Naive thymus-derived CD8-positive, alpha-beta T cell (primary cell): Measurements from ENCODE around the gene LYSMD4. TPM values are rescaled to one million over a fixed set of nuclear protein-coding genes. Genes with fewer than 3 reads are reported as not detected.
"Not testable (repeated sequence)": the region's sequence is repeated elsewhere in the genome, so short reads cannot be mapped to it uniquely, and the experiment has no call there.

Experiments
- ATAC-seq, 2 donors: fragments of 150-1000 bp; cut with Tn5 transposase in 1 of 2; sonication (Bioruptor Pico), chemical (Tn5 transposase) in 1 of 2; 1 replicate in 1 of 2; 2 replicates in 1 of 2; pipeline ENCODE4 v1.10.0; 2021; ENCODE audit warnings: mild to moderate bottlenecking in 2 of 2, moderate library complexity in 2 of 2
- POLR2A ChIA-PET: fragments of 350-600 bp; sonication (Branson Sonifier 250); formaldehyde crosslinking; loops from one replicate; lab custom pipeline; 2021; ENCODE audit warnings: antibody characterized with exemption; lab: Charles Lee
- DNase-seq, 10 donors: peaks; one replicate each; pipeline versions ENCODE4 v3.0.0 to v3.0.0-alpha.2; 2020 to 2022
- H3K27ac Mint-ChIP-seq, 10 donors: one replicate each; pipeline ENCODE4 v1.8.0; 2020 to 2022; ENCODE audit warnings: mild to moderate bottlenecking in 10 of 10, mixed read lengths in 10 of 10, moderate library complexity in 4 of 10, inconsistent platforms in 1 of 10
- H3K27me3 Mint-ChIP-seq, 5 donors: one replicate each; pipeline ENCODE4 v1.8.0; 2021 to 2022; ENCODE audit warnings: mixed read lengths in 5 of 5
- H3K36me3 Mint-ChIP-seq, 3 donors: one replicate each; pipeline ENCODE4 v1.8.0; 2020 to 2022; ENCODE audit warnings: mixed read lengths in 3 of 3, mild to moderate bottlenecking in 2 of 3, inconsistent platforms in 1 of 3
- H3K4me1 Mint-ChIP-seq, 4 donors: one replicate each; pipeline ENCODE4 v1.8.0; 2021 to 2022; ENCODE audit warnings: mixed read lengths in 4 of 4
- H3K4me3 Mint-ChIP-seq, 10 donors: one replicate each; pipeline ENCODE4 v1.8.0; 2020 to 2022; ENCODE audit warnings: mild to moderate bottlenecking in 10 of 10, mixed read lengths in 10 of 10, moderate library complexity in 6 of 10, inconsistent platforms in 1 of 10
- H3K9me3 Mint-ChIP-seq, 9 donors: one replicate each; pipeline ENCODE4 v1.8.0; 2020 to 2022; ENCODE audit warnings: mixed read lengths in 9 of 9, mild to moderate bottlenecking in 3 of 9, inconsistent platforms in 1 of 9, moderate library complexity in 1 of 9
- polyA plus RNA-seq, 3 donors: library from polyadenylated mRNA; unstranded; fragments of 300-500 nt; fragmentation: Illumina TruSeq; gene quantifications; one replicate each; pipeline ENCODE4 v1.2.3, GENCODE V29; 2021
- total RNA-seq, 8 experiments: library from RNA in 2 of 8; stranded (reverse) in 2 of 8; gene quantifications; one replicate each; pipeline ENCODE4 v1.2.3 and lab custom pipeline; 2021 to 2026

Gene LYSMD4
- total and polyA plus RNA-seq, 5 experiments from 2014 or later, result 2.4 to 17.4 (median 5.2) TPM

GRCh38 chr15:99744142-99744541, 10.9 kb upstream of the LYSMD4 start:
- no peak for DNase-seq
- POLR2A ChIA-PET, result no interaction called here
- Mint-ChIP-seq H3K36me3 (no peaks in the 10 kb centered on the region), H3K27ac (peak overlapping the region in 1 of 10 donors; percentile 67), H3K27me3 (peaks cover 0 to 3% (median 0%) of the 10 kb centered on the region in 5 donors), H3K4me3 (no peak overlapping the region), H3K4me1 (peaks cover 0 to 1% (median 0%) of the 10 kb centered on the region in 4 donors), H3K9me3 (no peaks in the 10 kb centered on the region)
- ATAC-seq, result no peak

GRCh38 chr15:99741835-99742234, 8.6 kb upstream of the LYSMD4 start:
- no peak overlapping the region for H3K4me3 Mint-ChIP-seq
- no peaks in the 10 kb centered on the region for H3K27me3 Mint-ChIP-seq
- H3K9me3 Mint-ChIP-seq, result no peaks in the 10 kb centered on the region
- DNase-seq (no peak), ATAC-seq (no peak)
- peak overlapping the region in 1 of 10 donors; percentile 57 for H3K27ac Mint-ChIP-seq
- H3K36me3 Mint-ChIP-seq, result no peaks in the 10 kb centered on the region
- peaks cover 0 to 4% (median 0%) of the 10 kb centered on the region in 4 donors for H3K4me1 Mint-ChIP-seq
- POLR2A ChIA-PET, result no interaction called here

- Mint-ChIP-seq H3K4me3 (no peak overlapping the region), H3K27me3 (no peaks in the 10 kb centered on the region), H3K27ac (no peak overlapping the region), H3K4me1 (peaks cover 5 to 9% (median 6%) of the 10 kb centered on the region in 4 donors), H3K9me3 (no peaks in the 10 kb centered on the region), H3K36me3 (no peaks in the 10 kb centered on the region)
- DNase-seq (no peak), ATAC-seq (no peak)
- POLR2A ChIA-PET, result no interaction called here
Measured at GRCh38 chr15:99738021-99738847, 5.0 kb upstream of the LYSMD4 start.

GRCh38 chr15:99736702-99737101, 3.5 kb upstream of the LYSMD4 start:
- H3K36me3 Mint-ChIP-seq, result no peaks in the 10 kb centered on the region
- no peaks in the 10 kb centered on the region for H3K27me3 Mint-ChIP-seq
- peaks cover 6 to 17% (median 14%) of the 10 kb centered on the region in 4 donors for H3K4me1 Mint-ChIP-seq
- no peaks in the 10 kb centered on the region for H3K9me3 Mint-ChIP-seq
- no peak overlapping the region for H3K4me3 Mint-ChIP-seq
- ATAC-seq, result no peak
- no peak overlapping the region for H3K27ac Mint-ChIP-seq
- no peak for DNase-seq
- POLR2A ChIA-PET, result no interaction called here

DNA sequence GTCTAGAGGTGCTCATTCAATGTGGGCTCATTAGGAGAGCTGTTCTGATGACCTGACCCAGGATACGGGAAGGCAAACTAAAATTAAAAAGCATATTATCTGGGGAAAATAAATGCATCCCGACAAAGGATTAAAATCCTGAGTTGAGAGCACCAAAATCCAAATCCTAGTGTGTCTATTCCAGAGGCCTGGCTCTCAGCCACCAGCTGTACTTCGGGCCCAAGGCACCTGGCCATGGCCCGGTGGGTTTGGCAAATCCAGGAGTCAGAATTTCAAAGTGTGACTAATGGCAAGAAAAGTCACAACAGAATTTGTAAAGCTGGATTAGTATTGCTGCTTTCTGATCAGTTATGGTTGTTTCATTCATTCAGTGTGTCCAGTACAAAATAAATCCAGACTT, 2.6 kb upstream of the LYSMD4 start:
- POLR2A ChIA-PET, result interaction anchor here (0.6 kb wide), 1 partner anchor 1392 kb away, joined by 3 read pairs; no protein-coding TSS in a partner anchor
- Mint-ChIP-seq H3K4me3 (no peak overlapping the region), H3K27me3 (no peaks in the 10 kb centered on the region), H3K27ac (peak overlapping the region in 1 of 10 donors; percentile 76), H3K36me3 (no peaks in the 10 kb centered on the region), H3K4me1 (peaks cover 9 to 21% (median 17%) of the 10 kb centered on the region in 4 donors), H3K9me3 (no peaks in the 10 kb centered on the region)
- no peak for DNase-seq
- ATAC-seq, result no peak

DNA sequence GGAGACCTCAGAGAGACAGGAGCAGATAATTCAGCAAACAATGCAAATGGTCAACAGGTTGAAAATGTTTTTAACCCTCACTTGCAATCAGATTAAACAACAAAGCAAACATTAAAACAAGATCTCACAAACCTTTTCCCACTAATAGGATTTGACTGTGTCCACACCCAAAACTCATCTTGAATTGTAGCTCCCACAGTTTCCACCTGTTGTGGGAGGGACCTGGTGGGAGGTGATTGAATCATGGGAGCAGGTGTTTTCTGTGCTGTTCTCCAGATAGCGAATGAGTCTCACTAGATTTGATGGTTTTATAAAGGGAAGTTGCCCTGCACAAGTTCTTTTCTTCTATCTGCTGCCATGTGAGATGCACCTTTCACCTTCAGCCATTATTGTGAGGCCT, 1.3 kb upstream of the LYSMD4 start:
- DNase-seq (no peak), ATAC-seq (no peak)
- Mint-ChIP-seq H3K4me3 (peak overlapping the region in 7 of 10 donors; percentile 27 to 68 (median 50)), H3K36me3 (peaks cover 0 to 3% (median 0%) of the 10 kb centered on the region in 3 donors), H3K27ac (peak overlapping the region in 8 of 10 donors; percentile 13 to 81 (median 62)), H3K27me3 (no peaks in the 10 kb centered on the region), H3K4me1 (peaks cover 10 to 23% (median 21%) of the 10 kb centered on the region in 4 donors), H3K9me3 (no peaks in the 10 kb centered on the region)
- POLR2A ChIA-PET, result interaction anchor here (1.9 kb wide), 1 partner anchor 8 kb away, joined by 5 read pairs; no protein-coding TSS in a partner anchor

DNA sequence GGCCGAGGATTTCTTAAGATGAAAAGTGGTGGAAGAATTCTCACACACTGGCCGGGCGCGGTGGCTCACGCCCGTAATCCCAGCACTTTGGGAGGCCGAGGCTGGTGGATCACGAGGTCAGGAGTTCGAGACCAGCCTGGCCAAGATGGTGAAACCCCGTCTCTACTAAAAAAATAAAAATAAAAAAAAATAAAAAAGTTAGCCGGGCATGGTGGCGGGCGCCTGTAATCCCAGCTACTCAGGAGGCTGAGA, 729 bp upstream of the LYSMD4 start:
- POLR2A ChIA-PET, result interaction anchor here (0.8 to 1.9 kb wide), 5 partner anchors 9 to 301 kb away, joined by 3 to 16 read pairs (median 5); partner anchors contain the start of gene MEF2A
- not testable (repeated sequence) for H3K27me3 Mint-ChIP-seq, ATAC-seq, H3K36me3 Mint-ChIP-seq, H3K9me3 Mint-ChIP-seq, DNase-seq
- H3K4me1 Mint-ChIP-seq, result peaks cover 10 to 23% (median 21%) of the 10 kb centered on the region in 4 donors
- H3K27ac Mint-ChIP-seq, result peak overlapping the region; percentile 89 to 97 (median 94)
- H3K4me3 Mint-ChIP-seq, result peak overlapping the region; percentile 74 to 86 (median 84)

- DNase-seq (peak in 3 of 10 donors; percentile 12 to 64 (median 18)), ATAC-seq (peak; percentile 2 to 43)
- Mint-ChIP-seq H3K27ac (peak overlapping the region in 7 of 10 donors; percentile 48 to 90 (median 86)), H3K4me1 (peaks cover 7 to 23% (median 21%) of the 10 kb centered on the region in 4 donors), H3K27me3 (no peaks in the 10 kb centered on the region), H3K4me3 (peak overlapping the region; percentile 60 to 93 (median 88)), H3K9me3 (no peaks in the 10 kb centered on the region), H3K36me3 (peaks cover 0 to 8% (median 0%) of the 10 kb centered on the region in 3 donors)
- POLR2A ChIA-PET, result interaction anchor here (1.0 to 1.9 kb wide), 13 partner anchors 9 to 618 kb away, joined by 3 to 16 read pairs (median 5); partner anchors contain the start of genes LRRC28 and MEF2A
Measured at GRCh38 chr15:99732751-99733267, 428 bp downstream of the LYSMD4 start.

- Mint-ChIP-seq H3K36me3 (peaks cover 0 to 8% (median 0%) of the 10 kb centered on the region in 3 donors), H3K27me3 (no peaks in the 10 kb centered on the region), H3K4me1 (peaks cover 7 to 23% (median 21%) of the 10 kb centered on the region in 4 donors), H3K27ac (peak overlapping the region in 9 of 10 donors; percentile 24 to 90 (median 72)), H3K4me3 (peak overlapping the region; percentile 60 to 93 (median 88)), H3K9me3 (no peaks in the 10 kb centered on the region)
- POLR2A ChIA-PET, result interaction anchor here (1.1 to 1.8 kb wide), 6 partner anchors 12 to 618 kb away, joined by 3 to 16 read pairs (median 5); partner anchors contain the start of gene LRRC28
- no peak for ATAC-seq
- peak in 1 of 10 donors; percentile 20 for DNase-seq
Measured at GRCh38 chr15:99732124-99732750, 1.0 kb downstream of the LYSMD4 start.

- no peaks in the 10 kb centered on the region for H3K9me3 Mint-ChIP-seq
- no peak for ATAC-seq
- no peaks in the 10 kb centered on the region for H3K27me3 Mint-ChIP-seq
- POLR2A ChIA-PET, result interaction anchor here (0.8 kb wide), 1 partner anchor 25 kb away, joined by 3 read pairs; no protein-coding TSS in a partner anchor
- H3K4me3 Mint-ChIP-seq, result peak overlapping the region; percentile 60 to 93 (median 88)
- peaks cover 7 to 23% (median 21%) of the 10 kb centered on the region in 4 donors for H3K4me1 Mint-ChIP-seq
- DNase-seq, result no peak
- peaks cover 0 to 8% (median 2%) of the 10 kb centered on the region in 3 donors for H3K36me3 Mint-ChIP-seq
- peak overlapping the region in 3 of 10 donors; percentile 15 to 90 (median 69) for H3K27ac Mint-ChIP-seq
Measured at GRCh38 chr15:99731336-99732123, 1.7 kb downstream of the LYSMD4 start.

DNA sequence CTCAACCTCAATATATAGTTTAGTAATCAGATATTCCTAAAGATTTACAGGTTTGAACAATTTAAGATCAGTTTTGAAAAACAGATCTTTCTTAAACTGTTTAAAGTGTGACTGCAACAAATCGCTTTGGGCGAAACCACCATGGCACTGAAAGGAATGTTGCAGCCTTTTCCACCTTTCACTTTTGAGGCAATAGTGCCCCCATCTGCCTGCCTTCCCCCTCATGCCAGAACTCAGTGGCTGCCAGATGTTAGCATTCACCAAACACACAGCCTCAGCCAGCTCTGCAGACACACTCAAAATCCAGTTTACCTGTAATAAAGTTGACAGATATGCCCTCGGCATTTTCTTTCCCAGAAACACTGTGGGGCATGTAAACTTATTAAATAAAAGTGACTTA, 3.3 kb downstream of the LYSMD4 start:
- peaks cover 7 to 23% (median 21%) of the 10 kb centered on the region in 4 donors for H3K4me1 Mint-ChIP-seq
- ATAC-seq, result no peak
- peak overlapping the region in 2 of 10 donors; percentile 18 to 68 for H3K27ac Mint-ChIP-seq
- DNase-seq, result peak in 5 of 10 donors; percentile 9 to 43 (median 30)
- H3K27me3 Mint-ChIP-seq, result no peaks in the 10 kb centered on the region
- H3K9me3 Mint-ChIP-seq, result no peaks in the 10 kb centered on the region
- POLR2A ChIA-PET, result no interaction called here
- H3K36me3 Mint-ChIP-seq, result peaks cover 0 to 11% (median 2%) of the 10 kb centered on the region in 3 donors
- no peak overlapping the region for H3K4me3 Mint-ChIP-seq

GRCh38 chr15:99729327-99729726, 3.9 kb downstream of the LYSMD4 start:
- no peak for DNase-seq
- no peak for ATAC-seq
- Mint-ChIP-seq H3K36me3 (peaks cover 0 to 11% (median 2%) of the 10 kb centered on the region in 3 donors), H3K9me3 (no peaks in the 10 kb centered on the region), H3K4me1 (peaks cover 7 to 23% (median 20%) of the 10 kb centered on the region in 4 donors), H3K27ac (no peak overlapping the region), H3K4me3 (no peak overlapping the region), H3K27me3 (no peaks in the 10 kb centered on the region)
- POLR2A ChIA-PET, result no interaction called here
